ENCODE measurements around the gene REC8.

DNA sequence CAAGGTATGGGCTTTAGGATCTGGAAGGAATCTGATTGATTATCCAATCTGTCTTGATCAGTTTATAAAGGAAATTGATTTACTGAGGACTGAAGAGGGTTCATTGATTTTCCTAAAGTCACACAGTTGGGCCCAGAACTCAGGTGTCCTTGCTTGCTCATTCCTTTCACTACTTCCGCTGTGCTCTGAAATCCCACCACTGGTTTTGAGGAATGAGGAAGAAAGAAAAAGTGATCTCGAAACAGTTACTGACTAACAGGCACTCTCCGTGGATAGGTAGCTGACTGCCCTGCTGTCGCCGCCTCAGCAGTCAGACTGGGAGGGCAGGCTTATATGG, 41.5 kb upstream of the REC8 start, which contains the start of gene FITM1:
- TF ChIP-seq POLR2A (IDR thresholded peaks at IDR 0.05; ENCODE audit: low read depth, low read length) (no peak), RAD21 (IDR thresholded peaks at IDR 0.05; ENCODE audit: low read length) (no peak), RFX5 (IDR thresholded peaks at IDR 0.05; ENCODE audit: low read depth, low read length) (no peak), RCOR1 (IDR thresholded peaks at IDR 0.05; ENCODE audit: insufficient replicate concordance, low read length) (no peak), MXI1 (IDR thresholded peaks at IDR 0.05; ENCODE audit: borderline replicate concordance, low read depth, low read length) (no peak), FOS (IDR thresholded peaks at IDR 0.05; ENCODE audit: low read depth, low read length) (no peak), MAZ (IDR thresholded peaks at IDR 0.05; ENCODE audit: borderline replicate concordance, low read depth, low read length) (no peak), SMC3 (IDR thresholded peaks at IDR 0.05; ENCODE audit: low read depth, low read length) (no peak)
- TF ChIP-seq, protein P1, sequence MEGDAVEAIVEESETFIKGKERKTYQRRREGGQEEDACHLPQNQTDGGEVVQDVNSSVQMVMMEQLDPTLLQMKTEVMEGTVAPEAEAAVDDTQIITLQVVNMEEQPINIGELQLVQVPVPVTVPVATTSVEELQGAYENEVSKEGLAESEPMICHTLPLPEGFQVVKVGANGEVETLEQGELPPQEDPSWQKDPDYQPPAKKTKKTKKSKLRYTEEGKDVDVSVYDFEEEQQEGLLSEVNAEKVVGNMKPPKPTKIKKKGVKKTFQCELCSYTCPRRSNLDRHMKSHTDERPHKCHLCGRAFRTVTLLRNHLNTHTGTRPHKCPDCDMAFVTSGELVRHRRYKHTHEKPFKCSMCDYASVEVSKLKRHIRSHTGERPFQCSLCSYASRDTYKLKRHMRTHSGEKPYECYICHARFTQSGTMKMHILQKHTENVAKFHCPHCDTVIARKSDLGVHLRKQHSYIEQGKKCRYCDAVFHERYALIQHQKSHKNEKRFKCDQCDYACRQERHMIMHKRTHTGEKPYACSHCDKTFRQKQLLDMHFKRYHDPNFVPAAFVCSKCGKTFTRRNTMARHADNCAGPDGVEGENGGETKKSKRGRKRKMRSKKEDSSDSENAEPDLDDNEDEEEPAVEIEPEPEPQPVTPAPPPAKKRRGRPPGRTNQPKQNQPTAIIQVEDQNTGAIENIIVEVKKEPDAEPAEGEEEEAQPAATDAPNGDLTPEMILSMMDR (conservative IDR thresholded peaks at IDR 0.05; ENCODE audit: low read depth, low read length) = no peak
- TF ChIP-seq, protein P2, sequence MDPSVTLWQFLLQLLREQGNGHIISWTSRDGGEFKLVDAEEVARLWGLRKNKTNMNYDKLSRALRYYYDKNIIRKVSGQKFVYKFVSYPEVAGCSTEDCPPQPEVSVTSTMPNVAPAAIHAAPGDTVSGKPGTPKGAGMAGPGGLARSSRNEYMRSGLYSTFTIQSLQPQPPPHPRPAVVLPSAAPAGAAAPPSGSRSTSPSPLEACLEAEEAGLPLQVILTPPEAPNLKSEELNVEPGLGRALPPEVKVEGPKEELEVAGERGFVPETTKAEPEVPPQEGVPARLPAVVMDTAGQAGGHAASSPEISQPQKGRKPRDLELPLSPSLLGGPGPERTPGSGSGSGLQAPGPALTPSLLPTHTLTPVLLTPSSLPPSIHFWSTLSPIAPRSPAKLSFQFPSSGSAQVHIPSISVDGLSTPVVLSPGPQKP (IDR thresholded peaks at IDR 0.05; ENCODE audit: borderline replicate concordance, low read depth, low read length) = no peak
- TF ChIP-seq, protein P3, sequence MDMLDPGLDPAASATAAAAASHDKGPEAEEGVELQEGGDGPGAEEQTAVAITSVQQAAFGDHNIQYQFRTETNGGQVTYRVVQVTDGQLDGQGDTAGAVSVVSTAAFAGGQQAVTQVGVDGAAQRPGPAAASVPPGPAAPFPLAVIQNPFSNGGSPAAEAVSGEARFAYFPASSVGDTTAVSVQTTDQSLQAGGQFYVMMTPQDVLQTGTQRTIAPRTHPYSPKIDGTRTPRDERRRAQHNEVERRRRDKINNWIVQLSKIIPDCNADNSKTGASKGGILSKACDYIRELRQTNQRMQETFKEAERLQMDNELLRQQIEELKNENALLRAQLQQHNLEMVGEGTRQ (IDR thresholded peaks at IDR 0.05; ENCODE audit: low read depth, low read length) = no peak
